Large intestine (tissue), 3 donors: ENCODE data around the gene COPS4. TPM values are rescaled to one million over a fixed set of nuclear protein-coding genes. Genes with fewer than 3 reads are reported as not detected.

Experiments used
- DNase-seq, 2 donors: peaks; one replicate each; pipeline versions ENCODE4 v3.0.0 to v3.0.0-alpha.2; 2013
- H3K27ac ChIP-seq: one replicate; pipeline ENCODE4 v1.5.1; 2013; ENCODE audit warnings: low read length
- H3K27me3 ChIP-seq: 2 replicates; pipeline ENCODE4 v1.6.1; 2013; ENCODE audit warnings: low read length; ENCODE audit not compliant: control insufficient read depth, insufficient read depth
- H3K36me3 ChIP-seq: 2 replicates; pipeline ENCODE4 v1.6.1; 2013; ENCODE audit warnings: low read length; ENCODE audit not compliant: control insufficient read depth, insufficient read depth
- H3K4me1 ChIP-seq: one replicate; pipeline ENCODE4 v1.6.1; 2013; ENCODE audit warnings: low read length; ENCODE audit not compliant: control insufficient read depth, insufficient read depth
- H3K4me3 ChIP-seq: one replicate; pipeline ENCODE4 v1.5.1; 2013; ENCODE audit warnings: low read length
- H3K9me3 ChIP-seq: one replicate; pipeline ENCODE4 v1.6.1; 2013; ENCODE audit warnings: mild to moderate bottlenecking, low read depth, low read length, moderate library complexity; ENCODE audit not compliant: control insufficient read depth
- WGBS: methylation state at CpG from one replicate; pipeline ENCODE4 v1.1.5; 2013; ENCODE audit warnings: low lambda C conversion rate; ENCODE audit not compliant: insufficient coverage; 5-methylcytosine and 5-hydroxymethylcytosine counted together
- polyA plus RNA-seq: library from polyadenylated mRNA; unstranded; fragments of 120-200 nt; gene quantifications from one replicate; pipeline ENCODE4 v1.2.1, GENCODE V29; 2013

COPS4 gene
- polyA plus RNA-seq, 1 donor = 51.2 TPM

DNA sequence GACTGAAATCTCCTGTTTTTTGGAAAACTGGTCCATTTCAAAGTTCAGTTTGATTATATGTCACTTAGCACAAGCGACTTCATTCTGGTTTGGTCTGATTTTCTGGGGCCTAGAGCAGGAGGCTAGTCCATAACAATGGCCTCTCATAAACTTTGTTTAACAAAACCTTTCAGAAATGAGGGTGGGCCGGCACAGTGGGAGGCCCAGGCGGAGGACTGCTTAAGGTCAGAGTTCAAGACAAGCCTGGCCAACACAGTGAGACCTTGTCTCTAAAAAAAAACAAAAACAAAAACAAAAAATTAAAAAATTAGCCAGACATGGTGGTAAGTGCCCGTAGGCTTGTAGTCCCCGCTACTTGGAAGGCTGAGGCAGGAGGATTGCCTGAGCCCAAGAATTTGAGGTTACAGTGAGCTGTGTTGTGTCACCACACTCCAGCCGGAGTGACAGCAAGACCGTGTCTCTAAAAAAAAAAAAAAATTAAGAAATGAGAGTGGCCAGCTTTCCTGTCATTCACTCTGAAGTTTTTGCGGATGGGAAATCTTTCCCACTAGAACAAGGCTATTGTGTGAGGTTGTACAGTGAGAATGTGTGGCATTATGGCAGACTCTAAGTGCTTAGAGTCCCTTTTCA is 80.8 kb downstream of the COPS4 start:
- WGBS = 80% methylated on average over 1 of the region's 8 CpGs
- H3K4me1 ChIP-seq = peaks cover 19% of the 10 kb centered on the region
- H3K27me3 ChIP-seq = no peaks in the 10 kb centered on the region
- DNase-seq = no peak
- H3K27ac ChIP-seq = peak overlapping the region; percentile 76
- H3K36me3 ChIP-seq = no peaks in the 10 kb centered on the region
- no peak overlapping the region for H3K4me3 ChIP-seq
- no peaks in the 10 kb centered on the region for H3K9me3 ChIP-seq

DNA sequence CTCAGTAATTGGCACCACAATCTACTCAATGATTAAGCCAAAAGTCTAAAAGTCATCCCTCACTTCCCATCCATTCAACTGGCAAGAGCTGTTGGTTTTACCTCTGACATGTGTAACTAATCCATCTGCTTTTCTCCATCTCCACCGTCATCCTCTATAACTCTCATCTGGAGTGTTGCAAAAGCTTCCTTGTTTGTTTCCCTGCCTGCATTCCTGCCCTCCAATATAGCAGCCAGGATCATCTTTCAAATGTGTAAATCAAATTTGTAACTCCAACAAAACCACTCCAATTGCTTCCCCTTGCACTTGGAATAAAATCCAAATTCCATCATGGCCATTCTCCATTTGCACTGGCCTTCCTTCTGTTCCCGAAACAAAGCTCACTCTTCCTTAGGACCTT is 83.9 kb downstream of the COPS4 start:
- Histone ChIP-seq H3K27me3 (no peaks in the 10 kb centered on the region), H3K4me1 (peaks cover 10% of the 10 kb centered on the region), H3K4me3 (no peak overlapping the region), H3K9me3 (no peaks in the 10 kb centered on the region), H3K36me3 (no peaks in the 10 kb centered on the region), H3K27ac (no peak overlapping the region)
- WGBS = 75% methylated on average over 2 of the region's 2 CpGs
- no peak for DNase-seq

DNA sequence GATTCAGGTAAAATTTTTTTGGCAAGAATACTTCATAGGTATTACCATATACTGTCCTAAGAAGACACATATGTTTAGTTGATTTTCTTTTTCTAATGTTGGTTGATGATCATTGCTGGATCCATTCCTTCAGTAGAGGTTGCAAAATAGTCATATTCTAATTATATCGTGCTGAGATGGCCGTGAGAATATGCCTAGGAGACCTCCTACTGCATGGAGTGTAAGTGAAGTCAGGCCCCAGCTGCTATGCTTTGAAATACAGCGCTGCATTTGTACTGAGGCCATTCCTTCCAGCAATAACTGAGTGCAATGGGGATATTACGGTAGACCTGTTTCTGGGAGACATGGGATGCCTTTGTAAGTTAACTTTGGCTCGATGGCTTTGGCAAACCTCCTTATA is 86.3 kb downstream of the COPS4 start:
- Histone ChIP-seq H3K4me1 (no peaks in the 10 kb centered on the region), H3K27me3 (no peaks in the 10 kb centered on the region), H3K27ac (no peak overlapping the region), H3K9me3 (peaks cover 10% of the 10 kb centered on the region), H3K4me3 (no peak overlapping the region), H3K36me3 (no peaks in the 10 kb centered on the region)
- no peak for DNase-seq
- no CpG with 5 or more reads among the region's 5 CpGs for WGBS

DNA sequence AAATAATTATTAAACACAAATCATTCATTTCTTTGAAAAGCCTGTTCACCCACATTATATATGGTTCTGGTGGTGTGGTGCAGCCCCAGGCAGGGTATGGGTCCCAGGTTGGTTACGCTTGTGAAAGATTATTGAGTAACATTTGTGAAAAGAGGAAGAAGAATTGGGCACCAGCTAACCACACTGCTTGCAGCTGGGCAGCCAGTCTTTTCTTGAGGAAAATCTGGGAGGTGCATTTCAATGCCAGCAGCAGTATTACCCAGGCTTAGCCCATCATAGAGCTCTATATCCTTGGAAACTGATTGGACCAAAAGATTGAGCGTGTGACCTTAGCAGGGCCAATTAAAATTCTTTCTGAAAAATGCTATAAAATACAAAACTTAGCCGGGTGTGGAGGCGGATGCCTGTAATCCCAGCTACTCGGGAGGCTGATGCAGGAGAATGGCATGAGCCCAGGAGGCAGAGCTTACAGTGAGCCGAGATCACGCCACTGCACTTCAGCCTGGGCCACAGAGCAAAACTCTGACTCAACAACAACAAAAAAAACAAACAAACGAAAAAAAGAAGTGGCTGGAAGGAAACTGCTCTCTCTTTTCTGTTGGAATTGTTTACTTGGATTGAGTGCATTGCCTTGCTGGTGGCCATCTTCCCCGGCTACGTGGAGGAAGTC is 89.3 kb downstream of the COPS4 start:
- no peaks in the 10 kb centered on the region for H3K36me3 ChIP-seq
- WGBS = no CpG with 5 or more reads among the region's 10 CpGs
- H3K27me3 ChIP-seq = no peaks in the 10 kb centered on the region
- no peak for DNase-seq
- H3K9me3 ChIP-seq = peaks cover 19% of the 10 kb centered on the region
- H3K4me3 ChIP-seq = no peak overlapping the region
- H3K27ac ChIP-seq = no peak overlapping the region
- H3K4me1 ChIP-seq = peaks cover under 1% of the 10 kb centered on the region

Other genes with a start within 250 kb of the COPS4 start
- gene SCD5, start 236.4 kb upstream of the COPS4 start, polyA plus RNA-seq = 68.1 TPM
- gene SEC31A, start 144.0 kb upstream of the COPS4 start, polyA plus RNA-seq = 311 TPM
- 6.7 TPM for gene THAP9, start 134.4 kb upstream of the COPS4 start, polyA plus RNA-seq
- gene LIN54, start 24.4 kb upstream of the COPS4 start, polyA plus RNA-seq = 12.3 TPM
- 114 TPM for gene PLAC8, start 79.5 kb downstream of the COPS4 start, polyA plus RNA-seq
- 14.7 TPM for gene COQ2, start 249.6 kb downstream of the COPS4 start, polyA plus RNA-seq